ENCODE results near the gene RAE1. TPM values are rescaled to one million over a fixed set of nuclear protein-coding genes. Genes with fewer than 3 reads are reported as not detected.

Gene RAE1
- total and polyA plus RNA-seq, 2 of the 8 experiments (the other 6 are each of a cell fraction or from before 2014, with no cell fraction given) = 35.9 to 44.9 TPM

DNA sequence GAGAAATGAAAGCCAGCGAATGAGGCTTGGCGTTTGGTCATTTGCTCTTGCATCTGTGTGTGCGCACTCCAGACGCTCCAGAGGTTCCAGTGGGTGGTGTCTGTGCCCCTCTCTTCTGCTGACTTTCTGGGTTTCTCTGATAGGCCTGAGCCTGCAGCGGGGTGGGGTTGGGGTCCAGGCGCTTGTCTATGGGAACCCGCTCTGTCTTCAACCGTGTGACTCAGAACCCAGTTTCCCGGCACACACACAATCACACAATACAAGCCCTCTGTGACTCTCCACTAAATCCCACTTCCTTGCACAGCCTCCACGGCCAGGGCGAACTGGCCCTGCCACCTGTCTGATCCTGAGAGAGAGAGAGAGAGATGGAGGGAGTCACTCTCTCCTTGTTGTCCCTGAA lies 64.7 kb downstream of the RAE1 start:
- no peak overlapping the region for H2BK5ac ChIP-seq (ENCODE audit: low read depth, low read length)
- FAIRE-seq (no peak), DNase-seq (ENCODE audit: low read depth in 1 of 2, low spot score in 2 of 2) (no peak)
- no peaks in the 10 kb centered on the region for H3K36me3 ChIP-seq (ENCODE audit: control insufficient read depth in 2 of 4, insufficient read depth in 4 of 4, low read length in 3 of 4)
- H3K18ac ChIP-seq (ENCODE audit: extremely low read depth, low read length) = no peak overlapping the region
- peaks cover 0 to 3% of the 10 kb centered on the region in 2 experiments for H4K20me1 ChIP-seq (replicated peaks in 1 of 2; ENCODE audit: control insufficient read depth in 1 of 2, insufficient read depth in 2 of 2, low read length in 2 of 2)
- no peaks in the 10 kb centered on the region for H3K9me3 ChIP-seq (ENCODE audit: insufficient read depth in 2 of 2, low read depth in 1 of 2, low read length in 1 of 2)
- no peak overlapping the region for H3K27ac ChIP-seq (ENCODE audit: low read depth, low read length)
- no peak overlapping the region for H2BK15ac ChIP-seq (ENCODE audit: low read length)
- POLR2A ChIA-PET (ENCODE audit: partially characterized antibody) = interaction anchor here (1.3 kb wide), 1 partner anchor 9 kb away, joined by 4 read pairs; no protein-coding TSS in a partner anchor
- H4K91ac ChIP-seq (replicated peaks; ENCODE audit: insufficient read length, low read length) = no peak overlapping the region
- 0 out of 2 replicates have a peak overlapping the region, but pooled peaks have one; percentile 2 for H2BK12ac ChIP-seq (ENCODE audit: low read depth, low read length)
- no peak overlapping the region for H2BK120ac ChIP-seq (replicated peaks; ENCODE audit: low read depth, low read length)
- H2AK5ac ChIP-seq (ENCODE audit: low read depth, low read length) = no peak overlapping the region; the same call in 1 of the 2 replicates
- peaks cover 5% of the 10 kb centered on the region; the same call in 1 of the 2 replicates for H3K23me2 ChIP-seq (ENCODE audit: low read depth, low read length)
- H4K5ac ChIP-seq (ENCODE audit: insufficient read length, low read depth, low read length) = no peak overlapping the region
- no peaks in the 10 kb centered on the region for H3K4me1 ChIP-seq (replicated peaks in 1 of 4; ENCODE audit: control insufficient read depth in 3 of 4, insufficient read depth in 4 of 4, low read length in 3 of 4)
- TF ChIP-seq SP4 (IDR thresholded peaks at IDR 0.05; ENCODE audit: low read length) (no peak), CHD2 (IDR thresholded peaks at IDR 0.05; ENCODE audit: low read length) (no peak), EZH2 (IDR thresholded peaks at IDR 0.05; ENCODE audit: low read depth, low read length, severe bottlenecking) (no peak)
- 91% methylated on average over 11 of the region's 11 CpGs; no CpG with 5 or more reads in 1 of the 2 experiments for WGBS, 2 experiments (ENCODE audit: extremely low coverage in 1 of 2, insufficient coverage in 1 of 2, insufficient read length in 1 of 2, insufficient replicate concordance in 2 of 2, low coverage in 1 of 2, low lambda C conversion rate in 2 of 2, missing lambda C conversion rate in 1 of 2)
- no peak overlapping the region for H3K23ac ChIP-seq (ENCODE audit: insufficient read length)
- H3K4ac ChIP-seq (replicated peaks; ENCODE audit: insufficient read length, low read depth, low read length) = no peak overlapping the region
- H3K9ac ChIP-seq (replicated peaks in 1 of 4; ENCODE audit: extremely low read depth in 1 of 4, low read depth in 3 of 4, low read length in 3 of 4) = no peak overlapping the region
- no peaks in the 10 kb centered on the region for H3K79me1 ChIP-seq (ENCODE audit: low read depth, low read length)
- no peak overlapping the region for H2BK20ac ChIP-seq (ENCODE audit: low read length)
- no peak overlapping the region for H2AFZ ChIP-seq (ENCODE audit: low read length)
- no peaks in the 10 kb centered on the region for H3K27me3 ChIP-seq (replicated peaks in 1 of 4; ENCODE audit: control insufficient read depth in 3 of 4, extremely low read depth in 1 of 4, insufficient read depth in 3 of 4, low read length in 3 of 4)
- H3K79me2 ChIP-seq (ENCODE audit: control insufficient read depth in 1 of 2, insufficient read depth in 2 of 2, low read length in 2 of 2) = no peaks in the 10 kb centered on the region
- CTCF ChIA-PET (ENCODE audit: partially characterized antibody) = interaction anchor here (0.6 to 1.8 kb wide), 9 partner anchors 14 to 291 kb away, joined by 3 to 6 read pairs (median 4); no protein-coding TSS in a partner anchor
- H3K4me2 ChIP-seq (ENCODE audit: insufficient read depth in 1 of 2, low read depth in 2 of 2, low read length in 2 of 2) = no peak overlapping the region
- H4K8ac ChIP-seq (ENCODE audit: extremely low read depth, insufficient read depth, low read length) = no peak overlapping the region
- no peak overlapping the region for H3K14ac ChIP-seq (ENCODE audit: insufficient read length)
- no peak overlapping the region for H3K56ac ChIP-seq (replicated peaks; ENCODE audit: insufficient read length, low read depth, low read length)
- H3K4me3 ChIP-seq (ENCODE audit: extremely low read depth in 1 of 4, insufficient read depth in 2 of 4, low read depth in 3 of 4, low read length in 4 of 4) = no peak overlapping the region

All from H1 (cell line).